Activated CD8-positive, alpha-beta memory T cell treated with anti-CD3 and anti-CD28 coated beads, Interleukin-2, amount 50 U/mL, for 48 hours (primary cell): ENCODE measurements around the gene MED13L.

Experiments used
- DNase-seq: peaks from one replicate; pipeline ENCODE4 v3.0.0-alpha.2; 2020

MED13L gene

DNA sequence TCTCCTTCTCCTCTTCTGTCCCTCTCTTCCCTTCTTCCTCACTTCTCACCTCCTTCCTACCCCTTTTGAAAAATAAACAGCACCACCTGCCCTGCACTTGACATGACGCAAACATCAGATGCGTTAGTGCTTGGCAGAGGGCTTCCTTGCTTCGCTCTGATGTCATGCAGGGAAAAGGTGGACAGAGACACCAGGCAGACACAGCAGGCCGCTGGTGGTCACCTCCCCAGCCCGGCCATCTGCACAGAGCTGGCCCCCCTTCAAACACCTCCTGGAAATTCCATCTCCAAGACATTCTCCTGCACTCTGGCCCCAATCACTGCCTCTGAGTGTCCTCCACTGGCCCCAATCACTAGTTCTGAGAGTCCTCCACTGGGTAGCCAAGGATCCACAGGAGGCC is 353.6 kb downstream of the MED13L start:
- no peak for DNase-seq

GRCh38 chr12:115922952-115923564 is 354.4 kb downstream of the MED13L start:
- no peak for DNase-seq

DNA sequence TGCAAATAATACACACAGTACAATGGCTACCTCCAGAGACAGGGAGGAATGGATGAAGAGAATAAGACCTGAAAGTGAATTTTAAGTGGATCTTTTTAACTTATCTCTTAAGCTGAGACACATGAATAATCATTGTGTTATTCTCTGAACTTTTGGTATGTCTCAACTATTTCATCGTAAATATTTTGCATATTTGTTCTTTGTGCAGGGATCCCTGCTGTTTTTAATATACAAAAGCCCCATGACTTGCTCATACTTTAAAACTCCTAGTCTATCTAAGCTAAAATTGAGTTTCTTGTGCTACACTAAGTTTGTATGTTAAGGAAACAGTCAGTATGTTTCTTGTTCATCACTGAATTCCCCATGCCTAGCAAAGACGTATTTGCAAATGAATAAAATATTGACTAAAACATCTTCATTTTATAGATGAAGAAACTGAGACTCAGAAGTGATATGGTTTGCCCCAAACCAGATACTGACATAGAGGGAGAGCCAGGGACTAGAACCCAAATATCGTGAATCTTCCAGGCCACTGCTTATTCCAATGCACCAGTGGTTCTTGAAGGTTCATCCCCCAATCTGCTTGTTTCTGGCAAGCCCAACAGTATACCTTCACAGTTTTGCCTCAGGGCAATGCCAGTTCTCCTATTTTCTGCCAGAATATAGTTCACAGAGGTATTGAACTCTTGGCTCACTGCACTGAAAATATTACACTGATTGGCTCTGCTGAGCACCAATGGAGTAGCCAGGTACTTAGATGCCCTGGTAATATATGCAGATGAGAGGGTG is 356.9 kb downstream of the MED13L start:
- no peak for DNase-seq

DNA sequence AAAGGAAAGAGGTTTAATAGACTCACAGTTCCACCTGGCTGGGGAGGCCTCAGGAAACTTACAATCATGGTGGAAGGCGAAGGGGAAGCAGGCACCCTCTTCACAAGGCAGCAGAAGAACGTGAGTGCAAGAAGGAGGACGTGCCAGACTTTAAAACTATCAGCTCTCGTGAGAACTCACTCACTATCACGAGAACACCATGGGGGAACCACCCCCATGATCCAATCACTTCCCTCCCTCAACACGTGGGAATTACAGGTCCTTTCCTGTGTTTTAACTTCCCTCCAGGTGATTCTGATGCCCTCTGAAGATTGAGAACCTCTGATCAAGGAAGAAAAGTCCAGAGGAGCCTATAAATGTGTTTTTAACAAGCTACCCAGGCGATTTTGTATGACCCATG is 358.7 kb downstream of the MED13L start:
- no peak for DNase-seq

GRCh38 chr12:115916910-115917668 is 360.4 kb downstream of the MED13L start:
- peak; percentile 94 for DNase-seq

DNA sequence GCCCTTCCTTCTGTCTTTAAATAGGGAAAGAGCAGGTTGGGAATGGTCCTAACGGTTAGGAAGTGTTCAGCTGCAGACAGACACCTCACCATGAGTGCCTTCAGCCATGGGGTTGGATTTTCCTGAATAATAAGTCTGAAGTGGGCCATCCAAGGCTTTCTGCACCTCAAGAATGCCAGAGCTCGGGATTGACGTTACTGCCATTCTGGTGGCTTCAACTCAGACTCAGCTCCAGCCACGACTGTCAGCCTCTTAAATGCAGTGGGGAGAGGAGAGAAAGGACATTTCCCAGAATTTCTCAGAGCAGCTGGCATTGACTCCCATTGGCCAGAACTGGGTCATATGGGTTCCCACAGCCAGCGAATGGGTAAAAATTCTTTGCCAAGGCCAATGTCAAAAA is 363.4 kb downstream of the MED13L start:
- no peak for DNase-seq

DNA sequence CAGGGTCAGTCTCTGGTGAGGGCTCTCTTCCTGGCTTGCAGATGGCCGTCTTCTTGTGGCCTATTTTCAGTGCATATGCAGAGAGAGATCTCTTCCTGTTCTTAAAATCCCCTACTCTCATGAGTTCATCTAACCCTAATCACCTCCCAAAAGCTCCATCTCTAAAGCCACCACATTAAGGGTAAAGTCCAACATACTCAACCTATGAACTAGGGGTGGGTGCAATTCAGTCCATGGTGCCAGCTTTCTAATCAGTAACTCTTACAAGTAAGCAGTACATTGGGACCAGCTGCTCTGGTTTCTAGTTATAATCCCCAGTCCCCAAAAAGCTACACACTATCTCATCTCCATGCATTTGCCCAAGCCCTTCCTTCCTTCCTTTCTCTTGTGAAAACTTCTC is 365.1 kb downstream of the MED13L start:
- no peak for DNase-seq

DNA sequence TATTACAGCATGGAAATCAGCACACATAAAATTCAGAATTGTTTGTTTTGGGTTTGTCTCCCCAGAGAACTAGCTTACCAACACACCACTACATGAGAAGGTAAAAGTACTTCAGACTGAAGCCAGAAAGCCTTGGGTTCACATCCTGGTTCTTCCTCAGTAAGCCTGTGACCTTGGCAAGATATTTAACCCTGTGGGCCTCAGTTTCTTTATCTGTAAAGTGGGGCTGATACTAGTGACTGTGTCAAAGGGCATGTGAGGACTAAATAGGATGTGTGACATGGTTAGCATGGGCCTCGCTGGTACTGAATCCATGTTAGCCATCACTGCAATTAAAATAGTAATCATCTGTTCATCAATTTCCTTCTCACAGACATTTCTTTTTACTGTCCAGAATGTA is 366.1 kb downstream of the MED13L start:
- DNase-seq = no peak

DNA sequence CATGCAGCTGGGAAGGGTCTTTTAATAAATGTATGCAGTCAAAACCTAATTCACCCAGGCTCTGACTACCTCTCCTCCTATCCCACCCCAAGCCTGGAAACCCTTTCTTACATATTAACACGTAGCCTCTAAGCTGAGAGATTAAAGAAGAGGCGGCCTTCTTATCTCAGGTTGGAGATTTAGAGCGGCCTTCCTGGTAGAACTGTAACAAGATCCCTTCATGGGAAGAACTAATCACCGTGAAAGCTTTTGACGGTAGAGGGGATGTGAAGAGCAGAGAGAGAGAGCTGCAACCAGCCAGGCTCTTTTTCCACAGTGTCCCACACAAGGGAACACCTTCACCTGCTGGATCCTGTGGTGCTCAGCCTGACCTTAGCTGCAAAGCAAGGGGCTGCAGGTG is 367.4 kb downstream of the MED13L start:
- no peak for DNase-seq
